ENCODE measurements around the gene MEG3. TPM values are rescaled to one million over a fixed set of nuclear protein-coding genes. Genes with fewer than 3 reads are reported as not detected.

MEG3 gene
- total and polyA plus RNA-seq, 8 donors: 15.9 to 398 (median 329) TPM

DNA sequence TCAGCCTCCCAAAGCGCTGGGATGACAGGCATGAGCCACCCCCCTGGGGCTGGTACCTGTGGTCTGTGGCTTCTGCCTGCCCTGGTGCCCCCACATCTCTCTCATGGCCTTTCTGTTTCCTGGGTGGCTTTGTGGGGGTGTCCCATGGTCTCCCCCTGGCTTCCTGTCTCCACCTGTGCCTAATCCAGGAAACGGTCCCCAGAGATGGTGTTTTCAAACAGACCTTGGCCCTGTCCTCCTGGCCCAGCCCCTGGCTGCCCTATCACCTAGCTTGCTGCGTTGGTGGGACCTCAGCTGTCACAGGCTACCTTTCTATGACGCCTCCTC is 18.1 kb downstream of the MEG3 start:
- Histone ChIP-seq H3K4me3 (no peak overlapping the region), H3K9me3 (no peaks in the 10 kb centered on the region), H3K36me3 (no peaks in the 10 kb centered on the region), H3K27me3 (no peaks in the 10 kb centered on the region), H3K4me1 (peaks cover 0 to 11% of the 10 kb centered on the region in 2 donors), H3K27ac (no peak overlapping the region)
- no peak for ATAC-seq
- TF ChIP-seq, protein P1, sequence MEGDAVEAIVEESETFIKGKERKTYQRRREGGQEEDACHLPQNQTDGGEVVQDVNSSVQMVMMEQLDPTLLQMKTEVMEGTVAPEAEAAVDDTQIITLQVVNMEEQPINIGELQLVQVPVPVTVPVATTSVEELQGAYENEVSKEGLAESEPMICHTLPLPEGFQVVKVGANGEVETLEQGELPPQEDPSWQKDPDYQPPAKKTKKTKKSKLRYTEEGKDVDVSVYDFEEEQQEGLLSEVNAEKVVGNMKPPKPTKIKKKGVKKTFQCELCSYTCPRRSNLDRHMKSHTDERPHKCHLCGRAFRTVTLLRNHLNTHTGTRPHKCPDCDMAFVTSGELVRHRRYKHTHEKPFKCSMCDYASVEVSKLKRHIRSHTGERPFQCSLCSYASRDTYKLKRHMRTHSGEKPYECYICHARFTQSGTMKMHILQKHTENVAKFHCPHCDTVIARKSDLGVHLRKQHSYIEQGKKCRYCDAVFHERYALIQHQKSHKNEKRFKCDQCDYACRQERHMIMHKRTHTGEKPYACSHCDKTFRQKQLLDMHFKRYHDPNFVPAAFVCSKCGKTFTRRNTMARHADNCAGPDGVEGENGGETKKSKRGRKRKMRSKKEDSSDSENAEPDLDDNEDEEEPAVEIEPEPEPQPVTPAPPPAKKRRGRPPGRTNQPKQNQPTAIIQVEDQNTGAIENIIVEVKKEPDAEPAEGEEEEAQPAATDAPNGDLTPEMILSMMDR (IDR thresholded peaks at IDR 0.05): no peak
- no peak for DNase-seq
- intact Hi-C loops (cut with DNase I): loop anchor here in 1 of 2 donors (10.0 kb wide), 1 partner anchor 781 kb away; no protein-coding TSS in a partner anchor

DNA sequence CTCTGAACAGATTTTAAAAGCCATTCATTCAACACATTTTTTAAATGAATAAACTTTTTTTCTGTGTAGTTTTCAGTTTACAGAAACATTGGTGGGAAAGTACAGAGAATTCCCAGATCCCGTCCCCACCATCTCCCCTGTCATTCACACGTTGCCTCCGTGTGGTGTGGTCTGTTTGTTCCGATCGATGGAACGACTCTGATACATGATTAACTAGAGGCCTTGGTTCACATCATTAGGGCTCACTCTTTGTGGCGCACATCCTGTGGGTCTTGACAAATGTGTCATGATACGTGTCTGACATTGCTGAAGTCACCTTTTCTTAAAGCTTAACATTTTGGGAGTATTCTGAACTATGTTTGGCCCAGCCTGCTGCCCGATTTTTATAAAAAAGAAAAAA is 18.5 kb downstream of the MEG3 start:
- Histone ChIP-seq H3K4me1 (peaks cover 0 to 12% of the 10 kb centered on the region in 2 donors), H3K4me3 (no peak overlapping the region), H3K27me3 (no peaks in the 10 kb centered on the region), H3K36me3 (no peaks in the 10 kb centered on the region), H3K27ac (no peak overlapping the region), H3K9me3 (no peaks in the 10 kb centered on the region)
- DNase-seq (no peak), ATAC-seq (no peak)
- intact Hi-C loops (cut with DNase I): loop anchor here in 1 of 2 donors (10.0 kb wide), 1 partner anchor 780 kb away; no protein-coding TSS in a partner anchor
- TF ChIP-seq, protein P1 (IDR thresholded peaks at IDR 0.05): no peak

DNA sequence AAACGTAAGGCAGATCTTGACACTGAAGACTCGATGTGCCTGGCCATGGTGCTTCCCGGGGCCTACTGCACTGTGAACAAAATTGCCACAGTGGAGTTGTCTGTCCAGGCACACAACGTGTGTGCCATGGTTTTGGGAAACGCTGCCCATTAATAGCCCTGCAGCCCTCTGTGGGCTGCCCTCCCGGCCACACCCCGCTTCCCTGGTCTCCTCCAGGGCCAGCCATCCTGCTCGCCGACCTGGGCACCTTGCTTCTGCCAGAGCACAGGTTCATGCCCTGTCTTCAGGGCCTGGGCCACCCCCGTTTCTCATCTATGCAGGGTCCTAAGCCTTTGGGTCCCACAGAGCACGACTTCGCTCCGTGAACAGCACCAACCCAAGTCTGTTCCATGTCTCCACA is 18.9 kb downstream of the MEG3 start:
- Histone ChIP-seq H3K27ac (no peak overlapping the region), H3K27me3 (no peaks in the 10 kb centered on the region), H3K4me1 (peaks cover 0 to 15% of the 10 kb centered on the region in 2 donors), H3K36me3 (no peaks in the 10 kb centered on the region), H3K4me3 (no peak overlapping the region), H3K9me3 (no peaks in the 10 kb centered on the region)
- no peak for ATAC-seq
- peak in 1 of 4 donors; percentile 63 for DNase-seq
- TF ChIP-seq, protein P1 (IDR thresholded peaks at IDR 0.05): no peak
- intact Hi-C loops (cut with DNase I): loop anchor here in 1 of 2 donors (10.0 kb wide), 1 partner anchor 780 kb away; no protein-coding TSS in a partner anchor

DNA sequence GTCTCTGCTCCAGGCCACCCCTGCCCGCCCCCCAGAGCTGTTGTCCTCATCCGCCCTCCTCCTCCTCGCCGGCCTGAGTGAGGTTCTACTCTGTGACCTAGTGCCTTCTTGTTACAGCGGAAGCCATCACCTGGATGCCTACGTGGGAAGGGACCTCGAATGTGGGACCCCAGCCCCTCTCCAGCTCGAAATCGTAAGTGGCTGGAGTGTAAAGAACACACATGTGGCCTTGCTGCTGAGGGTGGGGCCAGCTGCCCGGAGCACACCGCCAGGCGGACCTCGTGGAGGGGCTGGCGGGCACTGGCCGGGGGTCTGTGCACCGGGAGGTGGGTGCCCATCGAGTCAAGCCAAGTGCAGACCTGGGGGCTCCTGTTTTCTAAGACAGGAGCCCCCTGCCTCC is 19.4 kb downstream of the MEG3 start:
- H3K4me1 ChIP-seq: peaks cover 0 to 15% of the 10 kb centered on the region in 2 donors
- intact Hi-C loops (cut with DNase I): loop anchor here in 1 of 2 donors (10.0 kb wide), 1 partner anchor 779 kb away; no protein-coding TSS in a partner anchor
- no peak for DNase-seq

DNA sequence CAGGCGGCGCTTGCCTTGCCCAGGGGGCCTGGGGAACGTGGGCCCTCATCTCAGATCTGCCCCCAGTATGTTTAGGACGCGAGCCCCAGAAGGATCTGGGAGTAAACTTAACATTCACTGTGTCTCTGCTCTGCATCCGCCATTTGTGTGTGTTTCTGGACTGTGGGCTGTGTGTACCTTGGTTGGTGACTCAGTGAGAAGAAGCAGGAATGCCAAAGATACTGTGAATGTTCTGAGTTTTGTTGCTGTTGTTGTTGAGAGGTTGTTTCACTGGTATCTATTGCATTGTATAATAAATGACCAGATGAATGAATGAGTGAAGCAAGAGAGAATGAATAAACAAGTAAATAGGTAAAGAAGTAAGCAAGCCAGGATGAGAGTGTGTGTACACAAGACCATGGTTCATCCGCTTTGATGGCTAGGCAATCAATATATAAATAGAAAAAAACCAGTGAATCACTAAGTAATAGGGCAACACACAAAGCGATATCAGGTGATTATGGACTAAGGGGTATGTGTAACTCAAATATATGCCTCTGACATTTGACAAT is 20.5 kb downstream of the MEG3 start:
- no peak overlapping the region for H3K4me3 ChIP-seq
- no peaks in the 10 kb centered on the region for H3K36me3 ChIP-seq
- no peaks in the 10 kb centered on the region for H3K27me3 ChIP-seq
- peaks cover 0 to 15% of the 10 kb centered on the region in 2 donors for H3K4me1 ChIP-seq
- no peak for DNase-seq
- TF ChIP-seq, protein P1 (IDR thresholded peaks at IDR 0.05): no peak
- ATAC-seq: no peak
- H3K9me3 ChIP-seq: no peaks in the 10 kb centered on the region
- H3K27ac ChIP-seq: no peak overlapping the region
- intact Hi-C loops (cut with DNase I): loop anchor here in 1 of 2 donors (10.0 kb wide), 1 partner anchor 778 kb away; no protein-coding TSS in a partner anchor

More for the DNA sequence above, 19.4 kb downstream of the MEG3 start:
- H3K9me3 ChIP-seq: no peaks in the 10 kb centered on the region
- no peak for ATAC-seq
- H3K27ac ChIP-seq: no peak overlapping the region
- H3K36me3 ChIP-seq: no peaks in the 10 kb centered on the region
- H3K4me3 ChIP-seq: no peak overlapping the region
- no peaks in the 10 kb centered on the region for H3K27me3 ChIP-seq
- TF ChIP-seq, protein P1 (IDR thresholded peaks at IDR 0.05): no peak
